GM10847 (cell line): Measurements from ENCODE around the gene IL17RA.

Experiments used
- POLR2A ChIP-seq: IDR thresholded peaks from 2 replicates; pipeline ENCODE4 v1.6.1; 2011; ENCODE audit not compliant: insufficient read length; ENCODE audit errors: extremely low read depth

The IL17RA gene

DNA sequence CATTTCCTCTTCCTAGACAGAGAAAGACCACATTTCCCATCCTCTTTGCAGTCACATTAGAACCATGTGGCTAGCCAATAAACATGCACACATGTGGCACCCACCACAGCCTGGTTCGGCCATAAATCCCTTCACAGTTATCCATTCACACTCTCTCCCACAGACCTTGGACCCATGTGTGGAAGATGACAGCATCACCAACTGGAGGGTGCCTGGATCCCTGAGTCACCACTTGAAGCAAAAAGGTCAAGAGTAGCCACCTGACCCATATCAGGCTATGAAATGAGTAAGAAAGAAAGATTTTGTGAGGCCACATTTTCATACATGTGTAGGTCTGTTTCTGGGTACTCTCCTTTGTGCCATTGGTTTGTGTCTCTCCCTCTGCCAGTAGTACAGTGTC, 45.4 kb downstream of the IL17RA start:
- no peak for TF ChIP-seq POLR2A

DNA sequence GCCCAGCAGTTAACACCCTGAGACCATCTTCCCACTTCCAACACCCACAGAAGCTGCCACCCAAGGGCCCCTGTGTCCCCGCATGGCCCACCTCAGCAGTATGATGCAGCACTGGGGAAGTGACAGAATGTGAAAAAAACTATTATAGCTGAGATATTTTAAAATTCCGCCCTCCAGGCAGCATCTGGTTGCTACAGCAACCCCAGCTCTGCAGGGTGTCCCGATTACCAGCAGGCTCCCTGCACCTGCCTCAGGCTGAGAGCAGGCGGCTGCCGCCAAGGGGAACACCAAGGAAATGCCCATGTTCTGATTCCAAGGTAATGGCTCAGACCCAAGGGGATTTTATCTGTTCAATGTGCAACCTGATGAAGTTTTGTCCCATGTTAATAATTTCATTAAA, 46.9 kb downstream of the IL17RA start:
- TF ChIP-seq POLR2A = no peak

DNA sequence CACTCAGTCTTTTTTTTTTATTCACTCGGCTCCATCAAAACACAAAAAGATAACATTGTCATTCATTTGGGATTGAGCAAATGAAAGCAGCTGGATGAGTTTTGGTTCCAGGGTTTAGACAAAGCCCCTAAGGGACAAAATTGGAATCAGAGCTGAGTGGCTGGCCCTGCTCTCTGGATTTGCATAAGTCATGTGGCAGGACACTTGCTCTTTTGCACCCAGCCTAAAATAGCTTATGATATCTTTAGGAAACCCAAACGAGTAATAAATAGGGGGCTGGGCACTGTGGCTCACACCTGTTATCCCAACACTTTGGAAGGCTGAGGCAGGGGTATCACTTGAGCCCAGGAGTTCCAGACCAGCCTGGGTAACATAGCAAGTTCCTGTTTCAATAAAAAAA, 47.3 kb downstream of the IL17RA start:
- TF ChIP-seq POLR2A = no peak

DNA sequence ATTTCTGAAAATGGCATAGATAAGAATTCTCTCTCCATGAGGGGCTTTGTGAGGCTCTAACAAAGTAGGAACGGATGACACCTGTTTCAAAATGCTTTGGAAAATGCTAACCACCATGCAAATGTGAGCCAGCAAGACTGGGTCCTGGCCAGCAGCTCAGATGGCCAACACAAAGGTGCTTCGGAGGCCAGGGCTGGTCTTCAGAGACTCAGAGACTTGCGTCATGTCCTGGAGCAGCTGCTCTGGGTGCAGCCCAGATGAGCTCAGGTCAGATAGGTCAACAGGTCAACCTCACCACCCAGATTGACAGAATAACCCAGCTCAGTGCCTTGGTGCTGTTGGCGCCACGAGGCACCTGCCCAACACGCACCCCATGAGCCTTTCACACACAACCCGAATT, 48.3 kb downstream of the IL17RA start:
- TF ChIP-seq POLR2A = no peak

DNA sequence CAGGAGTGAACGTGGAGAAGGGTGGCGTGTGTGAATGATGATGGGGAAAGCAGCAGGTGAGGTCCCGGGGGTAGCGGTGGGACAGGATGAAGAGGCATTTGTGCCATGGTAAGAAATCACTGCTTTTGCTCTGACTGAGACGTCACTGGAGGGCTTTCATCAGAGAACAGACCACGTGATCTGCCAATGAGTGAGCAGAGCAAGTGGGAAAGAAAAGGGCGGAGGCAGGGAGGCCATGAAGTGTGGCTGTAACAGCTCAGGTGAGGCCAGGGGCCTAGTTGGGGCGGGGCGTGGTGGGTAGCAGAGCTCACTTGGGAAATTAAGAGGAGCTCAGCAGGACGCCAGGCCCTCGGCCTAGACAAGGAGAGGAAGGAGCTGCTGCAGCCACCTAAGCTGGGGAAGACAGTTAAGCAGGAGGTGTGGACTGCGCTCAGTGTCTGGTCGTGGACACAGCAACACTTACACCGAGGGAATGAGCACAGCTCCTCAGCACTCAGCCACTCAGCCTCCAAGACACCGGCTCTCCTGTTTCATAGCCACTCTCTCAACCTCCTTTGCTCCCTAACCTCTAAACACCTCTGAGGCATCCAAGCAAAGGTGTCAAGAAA, 50.5 kb downstream of the IL17RA start:
- TF ChIP-seq POLR2A = no peak

DNA sequence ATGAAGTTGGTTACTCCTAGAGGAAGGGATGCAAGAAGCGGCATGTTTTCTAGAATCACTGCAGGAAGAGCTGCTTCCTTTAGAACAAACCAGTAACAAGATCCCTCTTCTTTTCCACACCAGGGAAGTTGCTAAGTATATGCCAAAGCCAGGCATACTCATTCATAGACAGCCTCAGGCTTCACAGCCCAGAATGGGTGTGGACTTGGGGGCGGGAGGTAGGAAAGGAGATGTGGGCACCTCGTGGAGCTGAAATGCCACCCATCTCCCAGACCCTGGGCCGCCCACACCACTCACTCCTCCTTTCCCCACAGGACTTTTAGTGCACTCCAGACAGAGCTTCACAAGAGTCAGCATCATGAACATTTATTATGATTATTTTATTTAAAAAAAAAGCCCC, 52.4 kb downstream of the IL17RA start:
- no peak for TF ChIP-seq POLR2A

DNA sequence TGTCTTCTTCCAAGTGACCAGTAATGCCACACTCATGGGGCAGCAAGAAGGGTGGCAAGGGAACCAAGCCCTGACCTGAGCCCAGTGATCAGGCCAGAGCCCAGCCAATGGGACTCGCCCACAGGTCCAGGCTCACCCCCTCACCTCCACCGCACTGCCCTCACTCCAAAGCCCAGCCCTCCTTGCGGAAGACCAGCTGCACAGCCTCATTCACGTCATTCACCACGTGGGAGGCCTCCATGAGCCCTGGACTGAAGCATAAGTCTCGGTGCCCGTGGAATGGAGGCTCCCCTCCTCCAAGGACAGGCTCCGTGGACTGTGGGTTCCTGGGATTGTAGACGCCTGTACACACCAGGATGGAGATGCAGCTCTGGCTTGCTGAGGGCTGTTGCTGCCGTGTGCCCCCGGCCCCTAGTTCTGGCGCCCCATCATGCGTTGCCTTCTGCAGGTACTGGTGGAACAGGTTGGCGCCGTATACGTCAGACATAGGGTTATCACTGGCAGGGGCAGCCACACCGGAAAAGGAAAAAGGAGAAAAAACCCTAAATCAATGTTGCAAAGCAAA, 53.1 kb downstream of the IL17RA start:
- no peak for TF ChIP-seq POLR2A

DNA sequence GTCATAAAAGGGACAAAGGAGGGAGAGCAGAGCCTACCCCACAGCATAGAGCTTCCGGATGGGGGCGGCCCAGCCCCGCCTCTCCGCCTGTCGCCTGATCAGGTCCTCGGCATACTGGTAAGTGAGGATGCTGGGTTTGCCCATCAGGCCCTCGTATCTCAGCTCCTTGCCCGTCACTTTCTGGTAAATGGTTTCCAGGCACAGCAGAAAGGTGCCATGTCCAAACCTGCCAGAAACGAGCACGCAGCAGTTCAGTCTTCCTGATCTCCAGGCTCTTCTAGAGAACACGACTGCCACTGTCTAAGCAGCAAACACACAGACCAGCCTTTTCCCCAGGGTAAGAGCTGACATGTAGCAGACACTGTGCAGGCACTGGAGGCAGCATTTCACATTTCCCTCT, 53.7 kb downstream of the IL17RA start:
- TF ChIP-seq POLR2A = no peak

DNA sequence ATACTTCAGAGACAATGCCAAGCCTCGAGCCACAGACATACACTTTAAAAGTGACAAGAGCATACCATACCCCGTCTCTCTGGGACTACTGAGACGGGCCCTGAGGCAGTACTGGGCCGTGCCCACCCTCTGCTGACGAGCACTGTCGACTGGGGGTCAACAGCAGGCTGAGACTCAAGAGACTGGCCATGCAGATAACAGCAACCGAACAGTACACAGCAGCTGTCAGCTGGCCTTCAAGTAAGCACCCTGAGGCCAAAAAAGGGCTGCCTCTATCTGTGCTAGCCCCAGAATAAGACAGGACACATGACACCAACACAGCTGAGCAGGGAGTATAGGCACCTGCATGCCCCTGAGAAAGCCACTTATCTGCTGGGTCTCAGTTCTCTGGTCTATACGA, 55.2 kb downstream of the IL17RA start:
- no peak for TF ChIP-seq POLR2A

DNA sequence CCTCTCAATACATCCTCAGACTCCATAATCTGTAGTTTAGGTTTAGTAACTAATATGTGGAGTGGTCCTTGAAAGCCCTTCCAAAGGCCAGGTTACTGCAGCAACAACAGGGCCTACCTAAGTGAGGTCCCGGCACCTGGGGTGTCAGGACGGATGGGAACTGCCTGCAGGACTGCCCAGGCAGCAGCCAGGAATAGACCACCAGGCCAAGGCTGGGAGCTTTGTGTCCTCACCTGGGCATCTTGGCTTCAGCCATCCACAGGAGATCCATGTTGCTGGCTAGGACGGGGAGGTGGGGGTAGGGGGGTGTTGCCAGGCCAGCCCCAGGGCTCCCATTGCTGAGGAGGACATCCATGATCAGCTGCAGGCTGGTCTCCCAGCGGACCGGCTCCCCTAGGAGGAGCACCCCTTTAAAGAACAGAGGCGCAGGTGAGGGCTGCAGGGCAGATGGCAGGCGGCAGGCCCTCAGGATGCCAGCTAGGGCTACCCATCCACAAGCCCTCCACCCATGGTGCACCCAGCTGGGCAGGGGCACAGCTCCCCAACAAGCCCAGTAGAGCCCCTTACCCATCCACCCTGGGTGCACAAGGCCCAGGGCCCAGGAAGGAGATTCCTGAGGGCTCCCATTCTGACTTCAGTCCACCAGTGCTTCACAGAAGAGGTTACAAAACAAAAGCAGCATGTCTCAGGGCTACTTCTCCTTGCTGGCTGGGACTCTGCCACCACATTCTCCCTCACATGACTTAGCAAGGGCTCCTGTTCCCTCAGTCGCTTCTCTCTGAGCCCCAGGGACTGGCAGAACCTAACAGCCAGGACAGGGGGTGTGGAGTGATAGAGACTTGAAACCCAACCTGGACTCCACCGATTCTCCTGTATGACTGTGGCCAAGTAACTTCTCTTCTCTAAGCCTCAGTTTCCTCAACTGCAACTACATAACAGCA, 56.3 kb downstream of the IL17RA start:
- no peak for TF ChIP-seq POLR2A

DNA sequence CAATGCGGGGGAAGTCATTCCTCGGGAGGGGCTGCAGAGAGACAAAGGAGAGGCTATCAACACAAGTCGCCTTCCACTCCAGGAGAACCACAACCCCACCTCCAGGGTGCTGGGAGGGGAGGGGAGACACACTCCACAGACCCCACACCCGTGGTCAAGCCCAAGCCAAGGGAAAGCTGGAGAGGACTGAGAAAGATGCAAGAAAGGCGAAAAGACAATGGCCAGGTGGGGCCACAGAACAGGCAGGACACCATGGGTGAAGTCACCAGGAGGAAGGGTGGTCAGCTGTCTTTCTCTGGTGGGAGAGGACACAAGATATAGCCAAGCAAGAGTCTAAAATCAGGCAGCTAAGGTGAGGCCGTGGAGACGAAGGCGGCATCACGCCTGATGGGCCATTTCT, 58.3 kb downstream of the IL17RA start:
- no peak for TF ChIP-seq POLR2A

DNA sequence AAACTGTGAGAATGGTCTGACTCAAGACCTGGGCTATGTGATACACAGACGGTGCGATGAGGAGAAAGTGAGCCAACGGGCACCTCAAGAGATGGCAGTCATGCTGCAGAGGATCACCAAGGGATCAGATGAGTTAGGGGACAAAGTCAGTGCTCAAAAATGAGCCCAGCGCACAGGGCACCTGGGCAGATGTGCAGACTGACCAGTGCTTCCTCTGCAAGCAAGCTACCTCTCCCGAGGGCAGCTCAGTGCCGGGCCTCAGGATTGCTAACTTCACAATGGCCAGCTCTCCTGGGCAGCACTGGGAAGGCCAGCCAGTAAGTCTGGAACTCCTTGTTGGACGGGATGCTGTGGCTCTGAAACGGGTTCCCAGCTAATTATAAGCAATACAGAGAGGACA, 59.0 kb downstream of the IL17RA start:
- no peak for TF ChIP-seq POLR2A

DNA sequence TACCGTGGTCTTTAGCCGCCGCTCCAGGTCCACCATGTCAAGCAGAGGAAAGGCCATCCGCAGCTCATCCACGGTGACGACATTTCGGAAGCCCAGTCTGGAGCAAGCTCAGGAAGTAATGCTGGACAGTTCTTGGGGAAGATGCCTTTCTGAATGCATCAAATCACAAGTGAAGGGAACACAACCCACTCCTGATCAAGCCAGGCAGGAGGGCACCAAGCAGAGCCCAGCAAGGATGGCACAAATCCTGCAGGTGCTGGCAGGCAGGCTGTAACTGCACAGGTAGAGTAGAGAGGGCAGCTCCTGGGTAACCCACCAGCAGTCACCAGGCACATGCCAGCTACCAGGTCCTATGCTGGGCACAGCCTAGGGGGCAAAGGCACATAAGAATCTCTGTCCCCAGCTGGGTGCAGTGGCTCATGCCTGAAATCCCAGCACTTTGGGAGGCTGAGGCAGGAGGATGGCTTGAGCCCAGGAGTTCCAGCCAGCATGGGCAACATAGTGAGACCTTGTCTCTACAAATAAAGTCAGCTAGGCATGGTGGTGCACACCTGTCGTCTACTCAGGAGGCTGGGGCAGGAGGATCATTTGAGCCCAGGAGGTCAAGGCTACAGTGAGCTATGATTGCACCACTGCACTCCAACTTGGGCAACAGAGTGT, 60.4 kb downstream of the IL17RA start:
- no peak for TF ChIP-seq POLR2A

DNA sequence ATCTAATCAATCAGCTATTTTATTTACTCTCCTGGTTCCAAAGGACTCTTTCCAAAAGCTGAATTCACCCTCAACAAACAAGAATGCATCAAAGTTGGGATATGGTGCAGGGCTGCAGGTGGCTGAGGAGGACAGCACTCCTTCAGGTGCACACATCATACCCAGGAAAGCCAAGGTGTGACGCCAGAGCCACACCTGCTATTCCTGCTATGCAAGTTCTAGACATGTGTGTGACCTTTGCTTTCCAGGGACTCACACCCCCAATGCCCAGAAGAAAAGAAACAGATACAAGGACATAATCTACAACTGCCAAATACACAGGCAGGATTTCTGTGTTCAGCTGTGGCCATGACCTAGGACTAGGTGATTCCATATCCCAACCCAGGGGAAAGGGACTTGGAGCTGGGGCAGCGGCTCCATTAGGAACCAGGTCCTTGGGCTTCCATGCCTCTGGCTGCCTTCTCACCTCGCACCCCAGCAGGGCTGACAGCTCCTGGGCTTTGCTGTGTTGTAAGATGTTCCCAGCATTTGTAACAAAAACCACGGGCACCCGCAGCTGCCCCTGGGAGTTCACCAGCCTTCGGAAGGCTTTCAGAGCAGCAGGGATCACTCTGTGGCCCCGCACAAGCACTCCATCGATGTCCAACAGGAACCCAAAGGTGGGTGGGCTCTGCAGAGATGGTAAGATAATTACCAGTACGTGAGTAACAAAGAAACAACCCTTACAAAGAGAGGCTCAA, 64.4 kb downstream of the IL17RA start:
- no peak for TF ChIP-seq POLR2A

DNA sequence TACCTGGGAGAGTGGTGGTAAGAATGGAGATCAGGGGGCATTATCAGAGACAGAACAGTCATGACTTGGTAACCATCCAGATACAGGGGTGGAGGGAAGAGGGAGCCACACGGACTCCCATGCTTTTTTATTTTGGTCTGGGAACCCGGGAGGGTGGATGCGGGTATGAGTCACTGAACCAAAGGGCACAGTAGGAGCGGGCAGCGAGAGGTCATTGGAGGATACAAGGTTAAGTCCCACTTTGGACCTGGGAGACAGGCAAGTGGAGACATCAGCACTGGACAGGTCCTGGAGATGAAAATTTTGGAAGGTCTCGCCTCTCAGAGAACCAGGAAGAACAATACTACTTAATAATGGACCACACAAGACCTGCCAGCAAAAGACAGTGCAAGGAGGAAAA, 67.5 kb downstream of the IL17RA start:
- no peak for TF ChIP-seq POLR2A
